Neutrophil (primary cell): ENCODE results near the gene SPATA25.
"Not testable (repeated sequence)": the region's sequence is repeated elsewhere in the genome, so short reads cannot be mapped to it uniquely, and the experiment has no call there.

Source experiments
- H3K27ac ChIP-seq: fragments of 200-600 bp; sonication (generic); 2 replicates; pipeline ENCODE4 v1.5.1; 2016; ENCODE audit warnings: mild to moderate bottlenecking, moderate library complexity
- H3K27me3 ChIP-seq: fragments of 200-600 bp; sonication (generic); 2 replicates; pipeline ENCODE4 v1.6.0; 2016; ENCODE audit warnings: mild to moderate bottlenecking
- H3K36me3 ChIP-seq: fragments of 200-600 bp; sonication (generic); 2 replicates; pipeline ENCODE4 v1.5.1; 2017
- H3K4me1 ChIP-seq, 2 experiments: fragments of 200-600 bp in 1 of 2; sonication (generic) in 1 of 2; 1 replicate in 1 of 2; 2 replicates in 1 of 2; pipeline versions ENCODE4 v1.5.1 to v1.6.1; 2013 to 2016; ENCODE audit warnings: low read depth in 1 of 2, low read length in 1 of 2, mild to moderate bottlenecking in 1 of 2, moderate library complexity in 1 of 2; ENCODE audit not compliant: control insufficient read depth in 1 of 2, insufficient read depth in 1 of 2
- H3K4me3 ChIP-seq, 2 experiments: fragments of 200-600 bp in 1 of 2; sonication (generic) in 1 of 2; 1 replicate in 1 of 2; 2 replicates in 1 of 2; pipeline ENCODE4 v1.5.1; 2013 to 2016; ENCODE audit warnings: low read depth in 1 of 2, low read length in 1 of 2, mild to moderate bottlenecking in 1 of 2, moderate library complexity in 1 of 2
- H3K9me3 ChIP-seq: fragments of 200-600 bp; sonication (generic); 2 replicates; pipeline ENCODE4 v1.5.1; 2016
- CTCF ChIP-seq: fragments of 200-600 bp; sonication (generic); IDR thresholded peaks from 2 replicates; pipeline ENCODE4 v1.5.1; 2016; ENCODE audit warnings: antibody characterized with exemption

The SPATA25 gene

GRCh38 chr20:45933266-45934045 lies 46.0 kb upstream of the SPATA25 start:
- Histone ChIP-seq H3K9me3 (no peaks in the 10 kb centered on the region), H3K27me3 (no peaks in the 10 kb centered on the region), H3K4me3 (peak overlapping the region; percentile 90 to 100), H3K27ac (peak overlapping the region; percentile 99), H3K36me3 (peaks cover 19% of the 10 kb centered on the region), H3K4me1 (peaks cover 17 to 18% of the 10 kb centered on the region in 2 experiments)
- peak; percentile 9 for TF ChIP-seq CTCF

- not testable (repeated sequence) for H3K9me3 ChIP-seq, H3K27me3 ChIP-seq, H3K27ac ChIP-seq, H3K4me3 ChIP-seq, H3K36me3 ChIP-seq
- H3K4me1 ChIP-seq: peaks cover 17 to 18% of the 10 kb centered on the region in 2 experiments
These were observed 44.3 kb upstream of the SPATA25 start for GRCh38 chr20:45931680-45932079.

GRCh38 chr20:45927071-45927878 lies 39.9 kb upstream of the SPATA25 start:
- Histone ChIP-seq H3K9me3 (no peaks in the 10 kb centered on the region), H3K27ac (no peak overlapping the region), H3K4me1 (no peaks in the 10 kb centered on the region), H3K36me3 (no peaks in the 10 kb centered on the region), H3K4me3 (no peak overlapping the region), H3K27me3 (peaks cover 14% of the 10 kb centered on the region)
- no peak for TF ChIP-seq CTCF

- Histone ChIP-seq H3K27me3 (peaks cover 14% of the 10 kb centered on the region), H3K4me3 (no peak overlapping the region), H3K36me3 (no peaks in the 10 kb centered on the region), H3K9me3 (no peaks in the 10 kb centered on the region), H3K27ac (no peak overlapping the region), H3K4me1 (no peaks in the 10 kb centered on the region)
- no peak for TF ChIP-seq CTCF
These were observed 39.3 kb upstream of the SPATA25 start for GRCh38 chr20:45926731-45927070.

- Histone ChIP-seq H3K36me3 (no peaks in the 10 kb centered on the region), H3K4me1 (no peaks in the 10 kb centered on the region), H3K9me3 (no peaks in the 10 kb centered on the region), H3K27me3 (peaks cover 14% of the 10 kb centered on the region), H3K27ac (no peak overlapping the region), H3K4me3 (no peak overlapping the region)
- no peak for TF ChIP-seq CTCF
These were observed 38.5 kb upstream of the SPATA25 start for GRCh38 chr20:45925821-45926506.
